Fibroblast of skin of abdomen (primary cell): Measurements from ENCODE around the gene RGS1.
A peak's percentile ranks its signal among the peaks of the same experiment; 100 is the strongest.

Experiments used
- DNase-seq: peaks from one replicate; pipeline ENCODE4 v3.0.0-alpha.2; 2013

Gene RGS1

DNA sequence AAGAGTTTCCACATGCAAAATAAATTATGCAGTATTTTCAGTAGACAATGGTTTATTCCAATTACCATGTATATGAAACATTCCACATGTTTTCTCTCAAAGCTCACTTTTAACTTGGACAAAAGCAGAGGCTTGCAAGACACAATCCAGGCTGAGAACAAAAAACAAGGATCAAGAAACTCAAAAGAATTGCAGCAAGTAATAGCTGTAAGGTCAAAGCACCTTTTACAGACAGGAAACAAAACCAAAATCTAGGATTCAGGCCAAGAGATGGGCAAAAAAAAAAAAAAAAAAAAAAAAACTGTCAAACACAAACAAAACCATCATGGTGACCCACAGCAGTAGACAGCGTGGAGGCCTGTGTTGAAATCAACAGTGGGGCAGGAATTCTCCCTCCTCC is 9.3 kb downstream of the RGS1 start:
- no peak for DNase-seq

DNA sequence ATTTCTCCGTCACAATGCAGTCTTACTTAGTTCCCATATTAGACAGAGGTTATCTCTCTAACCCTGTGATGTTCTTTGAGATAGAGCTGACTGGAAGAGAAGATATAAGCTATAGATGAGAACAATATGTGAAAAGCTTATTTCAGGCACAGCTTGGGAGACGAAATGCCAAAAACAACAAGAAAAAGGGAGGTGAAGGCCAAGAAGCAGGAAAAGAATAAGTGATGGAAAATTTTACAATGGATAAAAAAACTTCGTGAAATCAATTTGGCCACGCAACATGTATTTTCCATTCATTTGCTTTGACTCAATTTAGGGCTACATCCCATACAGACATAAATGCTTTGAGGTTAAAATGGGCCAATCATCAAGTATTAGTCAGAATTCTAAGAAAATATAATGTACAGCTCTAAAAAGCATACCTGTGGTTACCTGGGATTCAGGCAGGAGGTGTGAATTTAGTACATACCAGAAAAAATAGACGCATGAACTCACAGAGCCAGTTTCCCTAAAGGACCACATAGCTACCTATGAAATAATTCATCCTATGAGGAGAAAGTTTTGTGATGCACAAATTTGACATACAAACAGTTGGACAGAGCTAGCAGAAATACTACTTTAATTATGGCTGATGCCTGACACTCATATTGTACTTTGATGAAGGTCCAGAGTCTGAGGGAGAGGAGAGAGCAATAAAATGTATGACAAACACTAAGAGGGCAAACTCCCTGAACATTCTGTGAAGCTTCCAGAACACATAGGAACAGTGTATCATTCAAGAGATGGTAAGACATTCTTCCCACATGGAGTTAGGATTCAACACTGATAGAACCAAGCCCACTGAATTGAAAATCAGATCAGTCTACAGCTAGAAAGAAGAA is 12.1 kb downstream of the RGS1 start:
- DNase-seq, result no peak

DNA sequence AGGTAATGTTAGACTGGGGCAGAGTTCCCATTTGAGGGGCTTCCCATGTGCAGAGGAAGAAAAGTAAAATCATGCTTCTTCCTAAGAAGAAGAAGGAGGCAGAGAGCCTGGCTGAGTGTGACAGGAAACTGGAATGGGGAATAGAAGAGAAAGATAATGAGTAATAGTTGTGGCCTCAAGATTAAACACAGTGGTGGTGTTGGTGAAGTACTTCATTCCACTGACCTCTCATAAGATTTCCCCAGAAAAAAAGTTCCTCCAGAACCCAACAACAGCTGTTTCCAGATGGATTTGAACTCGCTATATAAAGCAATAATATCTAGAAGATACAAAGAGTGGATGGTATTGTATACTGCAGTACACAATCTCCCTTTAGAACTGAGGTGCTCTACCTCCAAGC is 13.0 kb downstream of the RGS1 start:
- DNase-seq, result peak; percentile 41

DNA sequence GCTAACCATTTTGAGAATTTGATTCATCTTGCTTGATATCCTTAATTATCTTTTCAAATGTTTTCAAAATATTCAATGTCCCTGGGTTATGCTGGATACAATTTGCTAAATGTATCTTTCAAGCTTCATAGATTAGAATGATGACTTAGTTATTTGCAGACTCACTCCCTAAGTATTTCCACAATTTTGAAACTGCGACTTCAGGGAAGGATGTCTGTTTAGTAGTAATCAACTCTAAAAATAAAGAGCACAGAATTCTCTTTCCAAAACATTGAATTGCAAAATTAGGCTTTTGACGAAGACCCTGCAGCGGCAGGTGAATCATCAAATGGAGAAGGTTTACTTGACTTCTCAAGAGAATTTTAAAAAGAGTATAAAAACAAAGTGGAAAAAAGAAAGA is 14.2 kb downstream of the RGS1 start:
- DNase-seq, result no peak

DNA sequence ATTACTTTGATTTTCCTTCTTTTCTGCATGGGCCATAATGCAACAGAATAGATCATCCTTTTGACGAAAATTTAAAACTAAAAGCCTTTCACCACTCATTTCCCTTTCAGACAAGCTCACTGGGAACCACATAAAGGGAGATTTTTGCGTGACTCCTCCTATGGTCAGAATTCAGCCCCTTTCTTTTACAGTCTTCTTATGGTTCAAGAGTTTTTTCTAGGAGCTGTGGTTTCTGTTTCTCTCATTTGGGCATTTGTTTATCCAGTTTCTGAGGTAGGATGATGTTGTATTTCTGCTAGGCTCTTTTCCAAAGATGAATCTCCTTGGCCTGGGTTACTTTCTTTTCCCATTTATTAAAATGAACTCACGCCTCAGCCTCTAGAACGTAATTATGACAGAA is 16.9 kb downstream of the RGS1 start:
- DNase-seq, result no peak

DNA sequence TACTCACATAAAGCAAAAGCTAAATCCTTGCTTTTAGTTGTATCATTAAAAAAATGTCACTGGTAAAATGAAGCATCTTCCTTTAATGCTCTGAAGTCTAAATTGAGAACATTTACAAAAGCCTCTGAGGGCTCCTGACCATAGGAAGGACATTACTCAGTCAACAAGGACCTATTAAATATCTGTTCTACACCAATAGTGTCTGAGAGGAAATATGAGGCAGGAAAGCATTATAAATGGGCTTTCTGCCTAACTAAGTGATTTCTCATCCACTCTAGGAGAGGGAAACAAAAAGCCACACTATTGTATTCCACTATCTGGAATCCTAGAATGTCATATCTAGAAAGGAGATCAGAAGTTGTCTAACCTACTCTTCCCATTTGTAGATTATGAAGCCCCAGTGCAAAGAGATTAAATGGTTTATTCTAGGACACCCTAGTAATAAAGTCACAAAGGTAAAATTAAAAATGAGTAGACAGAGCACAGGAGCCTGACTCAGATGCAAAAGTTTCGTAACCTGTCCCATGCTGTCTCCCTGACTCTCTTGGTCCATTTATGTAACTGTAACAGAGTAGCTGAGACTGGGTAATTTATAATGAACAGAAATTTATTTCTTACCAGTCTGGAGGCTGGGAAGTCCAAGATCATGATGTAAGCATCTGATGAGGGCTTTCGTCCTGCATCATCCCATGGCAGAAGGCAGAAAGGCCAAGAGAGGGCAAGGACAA is 17.6 kb downstream of the RGS1 start:
- peak; percentile 22 for DNase-seq

DNA sequence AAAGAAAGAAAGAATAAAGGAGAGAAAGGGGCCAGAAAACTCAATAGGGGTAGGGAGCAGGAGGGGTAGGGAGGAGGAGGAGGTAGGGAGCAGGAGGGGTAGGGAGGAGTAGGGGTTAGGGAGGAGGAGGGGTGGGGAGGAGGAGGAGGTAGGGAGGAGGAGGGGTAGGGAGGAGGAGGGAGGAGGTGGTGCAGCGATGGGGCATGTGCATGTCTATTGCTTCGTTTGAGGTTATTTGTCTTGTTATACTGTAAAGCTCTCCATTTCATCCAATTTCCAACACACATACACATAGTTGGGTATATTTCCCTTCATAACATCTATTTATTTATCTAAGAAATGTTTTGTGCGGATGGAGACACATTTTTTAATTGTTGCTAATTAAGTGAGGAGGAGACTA is 19.7 kb downstream of the RGS1 start:
- DNase-seq, result no peak

DNA sequence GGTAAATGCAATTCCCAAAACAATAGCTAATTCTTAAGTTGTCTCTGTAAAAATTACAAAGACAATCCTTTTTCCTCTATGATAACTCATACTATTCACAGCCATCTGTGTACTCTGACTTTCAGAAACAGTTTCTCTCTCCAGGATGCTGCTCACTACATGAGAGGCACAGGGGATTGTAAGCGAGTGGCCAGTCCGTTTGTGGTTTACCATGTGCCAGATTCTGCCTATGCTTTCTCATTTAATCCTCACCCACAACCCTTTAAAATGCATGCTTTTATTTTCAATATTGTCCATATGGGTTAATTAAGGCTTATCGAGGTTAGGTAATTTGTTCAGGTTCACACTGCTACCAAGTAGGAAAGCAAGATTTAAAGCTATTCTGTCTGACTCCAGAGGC is 23.0 kb downstream of the RGS1 start:
- no peak for DNase-seq

DNA sequence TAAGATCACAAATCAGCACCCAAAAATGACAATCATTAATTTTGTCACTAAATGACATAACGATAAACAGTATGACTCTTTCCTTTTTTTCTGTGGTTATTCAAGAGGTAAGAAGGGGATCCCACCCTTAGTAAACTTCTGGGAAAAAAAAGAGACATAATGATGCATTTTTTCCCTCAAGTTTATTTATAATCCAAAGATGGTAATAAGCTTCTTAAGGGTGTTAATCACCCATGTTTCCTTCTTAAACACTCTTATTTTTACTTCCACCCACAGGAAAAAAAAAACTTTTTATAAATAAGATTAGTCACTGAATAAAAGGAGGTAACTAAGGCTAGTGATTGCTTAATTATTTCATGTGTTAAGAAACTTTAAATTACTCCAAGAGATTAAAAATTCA is 24.7 kb downstream of the RGS1 start:
- DNase-seq, result no peak

DNA sequence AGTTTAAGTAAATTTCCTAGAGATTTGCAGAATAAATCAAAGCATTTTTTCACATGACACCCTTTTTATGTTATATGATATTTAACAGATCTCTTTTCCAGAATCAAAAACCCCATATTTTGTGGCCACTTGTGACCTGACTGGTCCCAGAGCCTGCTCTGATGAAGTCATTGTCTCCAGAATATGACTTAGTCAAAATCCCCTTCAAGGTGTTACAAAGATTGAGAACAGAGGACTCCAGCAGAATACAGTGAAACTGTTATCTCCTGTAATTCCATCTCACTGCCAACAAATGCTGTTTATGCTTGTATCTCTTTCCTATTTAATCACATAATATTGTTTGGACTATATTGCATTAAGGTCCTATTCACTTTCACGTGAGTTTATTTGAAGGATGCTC is 25.6 kb downstream of the RGS1 start:
- DNase-seq, result no peak

DNA sequence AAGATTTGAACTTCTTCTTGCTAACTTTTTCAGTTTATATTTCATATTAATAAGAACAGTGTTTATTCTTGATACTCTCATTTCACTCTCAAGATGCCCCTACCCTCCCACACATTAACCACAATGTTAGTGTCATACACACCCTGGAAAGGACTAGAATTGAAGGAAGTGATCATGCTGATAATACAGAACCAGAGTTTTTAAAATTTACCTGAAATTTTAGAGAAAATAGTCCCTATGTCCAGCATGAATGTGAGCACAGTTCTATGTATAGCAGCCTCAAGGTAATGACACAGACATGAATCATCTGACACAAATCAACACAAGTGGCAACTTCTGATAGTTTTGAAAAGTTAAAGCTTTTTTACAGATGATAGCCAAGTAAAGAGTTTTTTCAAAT is 26.0 kb downstream of the RGS1 start:
- DNase-seq, result no peak

DNA sequence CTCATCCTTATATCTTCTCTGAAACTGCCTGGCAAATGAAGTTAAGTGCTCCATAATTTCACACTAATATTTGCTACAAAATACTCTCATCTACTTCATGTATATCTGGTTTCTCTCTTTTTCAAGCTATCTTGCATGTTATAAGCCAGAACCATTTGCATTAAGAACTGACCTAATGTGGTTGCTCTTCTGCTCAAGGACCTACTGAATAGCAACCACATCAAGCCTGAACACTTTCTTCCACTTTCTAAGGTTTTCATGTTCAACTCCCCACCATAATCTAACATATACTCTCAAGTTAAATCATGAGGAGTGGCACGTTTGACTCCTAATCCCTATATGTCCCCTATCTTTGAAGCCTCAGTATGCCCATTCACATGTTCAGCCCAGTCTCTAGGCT is 27.2 kb downstream of the RGS1 start:
- DNase-seq, result no peak

DNA sequence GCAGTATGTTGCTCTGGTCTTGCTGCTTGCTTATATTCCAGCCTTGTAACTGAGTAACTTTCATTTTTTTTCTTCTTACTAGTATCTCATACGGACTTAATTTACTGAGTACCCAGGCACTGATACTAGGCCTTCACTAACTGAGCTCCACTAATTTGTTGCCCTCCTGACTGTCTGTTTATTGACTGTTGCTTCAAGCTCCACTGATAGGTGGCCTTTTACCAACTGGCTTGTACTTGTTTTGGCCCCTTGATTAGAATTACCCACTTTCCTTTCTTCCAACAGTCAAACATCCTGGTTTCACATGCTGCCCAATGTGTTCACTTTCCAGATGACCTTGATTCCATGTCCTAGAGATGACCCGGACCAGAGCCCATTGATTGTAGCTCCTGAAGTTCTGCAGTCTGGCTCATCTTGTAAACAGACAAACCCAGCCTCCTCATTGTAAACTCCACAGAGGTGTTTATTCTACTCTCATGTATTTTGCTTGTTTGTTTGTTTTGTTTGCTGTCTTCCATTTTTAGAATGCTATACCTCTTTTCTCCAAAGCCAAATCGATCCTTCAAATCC is 27.7 kb downstream of the RGS1 start:
- DNase-seq, result no peak

DNA sequence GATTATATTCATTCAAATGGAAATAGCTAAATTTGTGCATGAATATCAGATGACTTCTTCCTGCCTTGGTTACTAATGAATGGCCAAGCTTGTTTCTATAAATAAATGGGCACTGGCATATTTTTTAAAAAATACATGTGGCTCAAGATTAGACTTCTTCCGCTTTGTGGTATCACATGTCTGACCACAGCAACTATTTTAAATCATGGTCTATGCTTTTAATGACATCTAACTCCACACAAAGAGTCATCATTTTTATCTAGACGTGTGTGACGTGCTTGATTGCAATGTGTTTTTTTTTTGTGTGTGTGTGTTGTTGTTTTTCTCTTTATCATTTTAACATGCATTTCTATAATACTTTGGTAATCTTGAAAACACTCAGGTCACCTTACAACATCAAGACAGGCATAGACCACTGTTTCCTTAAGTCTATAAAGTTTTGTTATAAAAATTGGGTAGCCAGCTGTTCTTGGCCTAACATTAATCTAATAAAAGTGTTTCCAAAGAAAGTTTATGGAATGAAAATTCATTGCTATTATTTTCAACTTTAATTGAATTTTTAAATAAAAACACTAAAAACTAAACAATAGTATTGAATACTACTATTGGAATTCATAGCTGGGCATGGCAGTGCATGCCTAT is 29.5 kb downstream of the RGS1 start:
- DNase-seq, result no peak

DNA sequence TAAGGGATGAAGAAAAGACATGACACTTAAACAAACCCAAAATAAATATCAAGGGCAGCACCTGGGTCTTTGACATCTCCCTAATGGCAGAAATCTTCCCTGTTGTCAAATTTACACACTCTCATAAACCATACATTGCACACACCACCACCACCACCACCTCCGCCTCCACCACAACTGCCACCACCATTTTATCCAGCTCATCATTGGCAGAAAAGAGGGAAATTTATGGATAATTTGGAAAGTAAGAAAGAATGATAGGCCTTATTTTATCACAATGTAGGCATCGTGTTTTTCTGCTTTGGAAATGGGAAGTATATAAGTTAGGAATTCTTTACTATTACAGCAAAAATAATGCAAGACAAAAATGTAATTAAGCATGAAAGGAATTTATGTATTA is 33.1 kb downstream of the RGS1 start:
- no peak for DNase-seq

DNA sequence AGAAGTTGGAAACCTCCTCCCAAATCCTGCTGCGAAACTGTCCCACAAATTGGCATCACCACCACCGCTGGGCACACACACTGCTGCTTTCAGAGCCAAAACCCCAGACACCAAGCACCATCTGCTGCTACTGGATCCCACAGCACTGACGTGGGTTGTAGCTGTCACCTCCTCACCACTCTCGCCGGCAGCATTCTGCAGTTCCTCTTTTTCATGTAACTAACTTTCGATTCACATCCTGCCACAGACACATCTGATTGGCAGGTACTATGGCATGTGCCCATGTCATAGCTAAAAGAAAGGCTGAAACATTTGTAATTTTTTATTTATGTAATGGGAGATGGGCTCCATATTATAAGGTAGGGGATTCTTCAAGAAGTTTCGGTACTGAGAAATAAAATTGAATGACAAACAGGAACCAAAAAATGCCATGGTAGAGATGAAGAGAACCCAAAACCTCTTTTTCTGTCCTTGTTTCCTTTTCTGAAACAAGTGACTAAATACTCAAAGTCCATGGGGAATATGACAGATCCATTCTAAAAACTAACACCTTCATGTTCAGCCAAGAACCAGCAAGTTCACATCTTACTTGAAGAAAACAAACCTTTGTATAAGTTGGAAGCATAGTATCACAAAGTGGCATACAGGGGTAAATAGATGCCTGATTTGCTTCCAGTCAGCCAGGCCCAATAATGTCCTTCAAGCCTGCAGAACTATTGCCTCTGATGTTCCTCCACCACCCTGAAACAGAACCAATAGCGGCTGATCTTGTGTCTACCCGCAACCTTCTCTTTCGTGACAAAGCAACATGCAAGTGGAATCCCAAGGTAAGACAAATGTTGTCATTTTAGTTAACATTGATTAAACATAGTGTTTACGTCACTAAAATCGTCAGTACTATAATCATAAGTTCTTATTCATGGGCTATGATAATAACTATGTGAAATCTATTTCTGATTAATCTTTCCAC is 33.8 kb downstream of the RGS1 start:
- no peak for DNase-seq

DNA sequence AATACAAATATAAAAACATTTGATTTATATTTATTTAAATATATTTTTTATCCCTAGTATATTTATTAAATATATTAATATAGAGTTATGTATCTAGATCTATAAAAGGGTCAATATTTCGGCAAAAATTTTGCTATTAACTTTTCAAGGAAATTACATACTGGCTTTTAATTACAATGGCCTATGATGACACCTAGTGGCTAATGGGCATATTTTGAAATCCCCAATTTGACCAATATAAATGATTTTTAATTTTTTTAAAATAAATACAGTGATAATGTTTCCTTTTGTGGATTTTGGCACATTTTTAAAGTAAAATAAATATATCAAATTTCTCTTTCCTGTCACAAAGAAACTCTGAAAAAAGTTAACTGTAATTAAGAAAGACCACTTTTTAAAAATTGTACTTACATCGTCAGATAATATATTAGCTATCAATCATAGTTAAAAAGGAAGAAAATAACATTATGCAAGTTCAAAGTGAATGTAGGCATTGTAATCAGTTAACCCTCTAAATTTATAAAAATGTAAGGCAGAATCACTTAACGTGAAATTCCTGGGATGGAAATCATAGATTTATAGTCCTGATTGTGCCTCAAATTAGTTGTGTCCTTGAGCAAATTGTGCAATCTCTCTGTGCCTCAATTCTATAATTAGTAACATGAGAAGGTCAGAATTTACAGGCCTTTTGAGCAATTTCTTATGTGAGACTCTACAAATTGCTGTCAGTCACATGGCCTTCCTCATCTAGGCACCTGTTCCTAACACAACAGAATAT is 34.7 kb downstream of the RGS1 start:
- DNase-seq, result no peak

DNA sequence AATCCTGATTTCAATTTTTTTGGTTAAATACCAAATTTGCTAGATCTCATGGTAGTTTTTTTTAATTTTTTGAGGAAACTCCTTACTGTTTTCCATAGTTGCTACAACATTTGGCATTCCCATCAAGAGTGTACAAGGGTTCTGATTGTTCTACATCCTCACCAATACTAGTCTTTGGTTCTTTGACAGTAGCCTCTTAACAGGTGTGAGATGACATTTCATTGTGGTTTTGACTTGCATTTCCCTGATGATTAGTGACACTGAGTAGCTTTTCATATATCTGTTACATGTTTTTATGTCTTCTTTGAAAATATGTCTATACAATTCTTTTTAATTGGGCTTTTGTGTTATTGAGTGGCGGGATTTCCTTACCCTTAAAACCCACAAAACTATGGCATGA is 39.5 kb downstream of the RGS1 start:
- no peak for DNase-seq

DNA sequence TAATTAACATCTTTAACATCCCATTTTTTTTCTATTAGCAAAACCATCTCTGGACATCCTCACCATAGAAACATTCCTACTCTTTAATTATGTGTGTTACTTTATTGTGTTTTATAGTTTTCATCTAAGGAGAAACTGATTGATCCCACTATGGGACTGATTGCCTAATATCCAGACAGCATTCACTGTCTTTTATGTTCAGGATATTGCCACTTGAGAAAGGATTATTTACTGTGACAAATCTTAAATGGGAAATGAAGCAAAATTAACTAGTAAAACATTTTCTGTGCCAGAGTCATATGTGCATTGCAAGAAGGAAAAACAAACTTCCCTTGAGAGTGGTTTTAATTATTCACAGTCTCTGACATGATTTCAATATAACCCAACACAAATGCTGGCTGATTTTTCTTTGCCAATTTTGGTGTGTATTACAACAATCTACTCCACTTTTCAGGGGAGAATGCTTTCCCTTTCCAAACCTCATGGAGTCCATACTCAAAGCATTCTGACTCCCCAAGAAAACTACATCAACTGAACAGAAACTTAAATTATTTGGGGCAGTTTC is 44.6 kb downstream of the RGS1 start:
- peak; percentile 9 for DNase-seq

DNA sequence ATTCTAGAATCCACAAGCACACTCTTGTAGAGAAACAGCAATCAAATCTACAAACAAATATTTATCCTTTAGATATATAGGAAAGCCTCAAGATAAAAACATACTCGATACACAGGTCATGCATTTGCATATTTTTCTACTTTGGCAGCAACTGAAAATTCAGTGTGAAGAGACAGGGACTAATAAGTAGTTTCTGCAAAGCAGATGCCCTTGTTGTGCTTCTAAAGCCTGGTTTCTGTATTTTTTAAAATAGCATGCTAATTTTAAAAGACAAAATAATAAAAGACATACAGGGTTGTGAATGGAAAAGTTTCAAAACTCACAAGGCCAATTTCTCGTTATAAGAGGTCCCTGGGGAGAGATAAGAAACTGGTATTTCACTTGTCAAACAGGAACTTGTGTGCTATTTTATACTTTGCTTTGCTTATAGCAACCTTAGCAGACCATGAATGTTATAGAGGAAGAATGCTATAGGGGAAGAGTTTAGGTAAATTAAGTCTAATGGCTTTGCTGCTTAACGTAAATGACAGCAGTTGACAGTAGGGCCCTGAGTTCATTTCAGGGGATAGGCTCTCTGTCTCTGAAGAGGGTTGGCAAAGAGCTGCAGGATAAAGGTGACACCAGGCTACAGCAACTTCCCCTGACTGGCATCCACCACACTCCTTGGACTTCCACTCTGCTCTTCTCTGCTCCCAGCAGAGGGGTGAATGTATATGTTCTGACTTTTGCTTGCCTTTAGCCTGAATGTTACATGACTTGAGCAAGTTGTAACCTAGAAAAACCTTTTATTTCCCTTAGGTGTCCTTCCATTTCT is 51.0 kb downstream of the RGS1 start:
- no peak for DNase-seq
